CD4-positive, alpha-beta T cell treated with Interleukin-21 for 1 hour (primary cell): Measurements from ENCODE around the gene VEGFD.

Experiments used
- DNase-seq: peaks from one replicate; pipeline ENCODE4 v3.0.0-alpha.2; 2020

The VEGFD gene

GRCh38 chrX:15299941-15300851 is 84.0 kb downstream of the VEGFD start:
- DNase-seq = no peak

- DNase-seq = no peak
Measured at GRCh38 chrX:15298780-15299179, 85.4 kb downstream of the VEGFD start.

DNA sequence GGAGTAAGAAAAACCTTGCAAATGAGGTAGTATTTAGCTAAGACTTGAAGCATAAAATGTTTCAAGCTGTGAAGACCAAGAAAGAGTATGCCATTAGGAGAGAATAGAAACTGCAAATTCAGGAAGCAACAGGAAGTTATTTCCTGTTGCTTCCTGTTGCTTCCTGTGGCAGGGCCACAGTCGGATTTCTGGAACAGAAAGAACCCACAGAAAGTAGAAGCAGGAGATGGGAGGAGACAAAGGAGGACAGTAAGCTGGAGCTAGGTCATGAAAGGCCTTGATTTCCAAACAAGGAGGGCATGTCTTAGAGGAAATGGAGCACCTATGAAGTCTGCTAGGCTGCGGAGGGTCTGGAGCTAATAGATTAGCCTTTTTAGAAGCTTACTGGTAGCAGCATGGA is 86.0 kb downstream of the VEGFD start:
- no peak for DNase-seq
